AML-193 (cell line): ENCODE measurements around the gene CTDP1.
A peak's percentile ranks its signal among the peaks of the same experiment; 100 is the strongest.

Experiments
- DNase-seq, 2 experiments: peaks; one replicate each; lab custom pipeline; 2025; lab: John Stamatoyannopoulos, UW

CTDP1 gene

DNA sequence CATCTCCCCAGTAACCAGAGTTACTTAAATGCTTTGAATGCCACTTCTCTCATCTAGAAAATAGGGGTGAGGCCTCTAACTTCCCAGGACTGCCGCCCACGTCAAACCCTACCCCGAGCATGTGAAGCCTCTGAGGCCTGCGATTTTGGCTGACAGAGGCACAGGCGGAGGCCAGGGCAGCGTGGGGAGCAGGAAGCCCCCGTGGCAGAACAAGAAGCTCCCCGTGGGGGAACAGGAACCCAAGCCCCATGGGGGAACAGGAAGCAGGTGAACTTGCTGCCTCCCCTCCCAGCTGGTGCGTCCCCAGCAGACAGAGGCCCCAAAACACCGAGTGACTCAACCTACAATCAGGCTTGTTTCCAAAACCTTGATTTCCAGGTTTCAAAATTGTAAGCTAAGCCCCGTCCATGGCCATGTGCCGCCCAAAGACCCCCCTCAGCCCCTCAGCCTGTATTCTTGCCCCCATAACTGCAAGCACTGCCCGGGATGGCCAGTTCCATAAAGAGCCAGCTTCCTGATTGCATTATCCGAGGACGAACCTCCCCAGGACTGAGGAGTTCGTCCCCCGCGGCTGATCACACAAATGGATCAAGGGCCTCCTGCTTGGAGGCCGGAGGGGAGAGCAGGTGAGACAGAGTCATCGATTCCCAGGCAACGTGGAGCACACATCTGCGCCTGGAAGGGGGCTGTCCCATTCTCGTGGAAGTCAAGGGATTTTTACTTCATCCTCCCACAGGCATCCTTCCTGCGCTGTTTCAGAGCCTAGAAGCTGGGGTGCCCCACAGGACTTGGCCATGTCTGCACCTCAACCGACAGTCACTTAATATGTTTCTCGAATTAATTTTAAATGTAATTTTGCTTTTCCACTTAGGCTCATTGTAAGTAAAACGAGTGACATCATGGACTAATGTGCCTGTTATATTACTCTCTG lies 36.3 kb upstream of the CTDP1 start:
- DNase-seq: peak in 1 of 2 experiments; percentile 73

GRCh38 chr18:79644006-79644665 lies 35.5 kb upstream of the CTDP1 start:
- peak; percentile 19 to 48 for DNase-seq

DNA sequence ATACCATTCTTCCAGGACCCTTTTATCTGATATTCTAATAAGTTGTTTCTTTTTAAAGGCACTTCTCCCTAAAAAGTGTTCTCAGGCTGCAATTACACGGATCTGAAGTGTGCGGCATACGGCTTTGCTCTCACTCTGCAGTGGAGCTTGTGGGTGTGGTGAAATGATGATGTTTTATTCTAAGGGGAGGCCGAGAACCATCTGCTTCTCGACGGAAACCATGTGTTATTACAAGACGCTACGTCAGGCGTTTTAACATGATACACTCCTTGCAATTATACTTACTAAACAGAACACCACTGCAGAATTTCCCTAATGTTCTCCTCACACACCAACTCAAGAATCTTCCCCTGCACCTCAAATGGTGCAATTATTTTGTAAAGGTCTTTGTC lies 34.9 kb upstream of the CTDP1 start:
- no peak for DNase-seq

GRCh38 chr18:79645291-79645983 lies 34.2 kb upstream of the CTDP1 start:
- peak; percentile 64 to 70 for DNase-seq

GRCh38 chr18:79647307-79647706 lies 32.3 kb upstream of the CTDP1 start:
- DNase-seq: no peak

DNA sequence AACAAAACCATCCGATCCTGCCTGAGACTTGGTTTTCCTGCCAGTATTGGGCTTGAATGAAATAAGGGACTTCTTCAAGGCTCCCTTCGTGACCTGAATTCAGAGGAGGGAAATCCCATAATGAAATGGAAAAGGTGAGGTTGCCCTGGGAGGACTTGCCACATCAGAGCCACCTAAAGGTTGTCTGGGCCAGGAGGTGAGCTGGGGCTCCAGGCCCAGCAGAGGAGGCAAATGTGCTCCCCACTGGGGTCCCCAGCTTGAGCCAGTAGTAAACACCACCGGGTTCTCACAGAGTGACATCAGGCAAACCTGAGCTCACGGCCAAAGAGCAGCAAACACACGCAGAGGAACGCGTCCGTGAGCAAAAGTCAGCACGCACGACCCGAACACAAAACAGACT lies 28.6 kb upstream of the CTDP1 start:
- DNase-seq: no peak

DNA sequence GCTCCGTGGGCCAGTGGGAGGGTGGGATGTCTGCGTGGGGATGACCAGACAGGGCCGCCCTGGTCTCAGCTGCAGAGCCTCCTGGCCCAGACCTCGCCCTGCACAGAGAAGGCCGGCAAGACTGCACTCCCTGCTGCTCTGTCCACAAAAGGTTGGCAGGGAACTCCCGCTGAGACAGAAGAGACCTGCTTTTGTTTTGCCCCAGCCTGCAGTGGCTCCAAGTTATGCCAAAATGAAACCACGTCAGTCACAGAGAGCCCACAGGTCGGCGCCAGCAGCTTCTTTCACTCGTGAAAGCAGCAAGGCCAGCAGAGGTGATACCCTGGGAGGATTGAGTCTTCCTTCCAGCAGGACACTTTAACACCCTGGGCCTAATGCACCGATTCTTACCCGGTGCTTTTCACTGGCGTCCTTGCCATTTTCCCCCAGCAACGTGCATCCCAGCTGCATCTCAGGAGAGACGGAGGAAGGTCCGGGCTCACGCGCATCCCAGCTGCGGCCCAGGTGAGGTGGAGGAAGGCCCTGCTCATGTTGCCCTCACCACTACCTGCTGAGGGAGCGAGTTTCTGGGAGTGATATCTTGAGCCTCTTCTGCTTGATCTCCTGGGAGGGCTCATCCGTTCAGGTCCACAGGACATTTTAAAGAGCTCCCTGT lies 22.1 kb upstream of the CTDP1 start:
- no peak for DNase-seq

- DNase-seq: no peak
Measured at GRCh38 chr18:79658366-79658765, 21.2 kb upstream of the CTDP1 start.

- DNase-seq: no peak
Measured at GRCh38 chr18:79659733-79660132, 19.9 kb upstream of the CTDP1 start.

DNA sequence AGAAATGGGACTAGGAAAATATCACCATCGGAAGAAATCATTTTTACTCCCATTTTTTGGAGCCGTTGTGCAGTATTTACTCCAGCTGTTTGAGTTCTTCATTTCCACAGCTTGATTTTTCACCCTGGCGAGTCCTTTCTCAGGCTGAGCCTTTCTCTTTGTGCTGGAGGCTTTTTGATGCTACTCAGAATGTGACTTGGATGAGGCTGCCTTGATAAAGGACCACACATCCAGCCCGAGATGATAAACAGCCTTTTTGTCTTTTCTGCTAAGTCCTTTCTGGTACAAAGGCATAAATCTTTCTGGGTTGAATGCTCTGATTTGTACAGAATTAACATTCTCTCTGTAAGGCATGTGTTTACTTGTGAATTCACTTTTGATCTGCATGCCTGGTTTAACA lies 17.6 kb upstream of the CTDP1 start:
- DNase-seq: no peak

DNA sequence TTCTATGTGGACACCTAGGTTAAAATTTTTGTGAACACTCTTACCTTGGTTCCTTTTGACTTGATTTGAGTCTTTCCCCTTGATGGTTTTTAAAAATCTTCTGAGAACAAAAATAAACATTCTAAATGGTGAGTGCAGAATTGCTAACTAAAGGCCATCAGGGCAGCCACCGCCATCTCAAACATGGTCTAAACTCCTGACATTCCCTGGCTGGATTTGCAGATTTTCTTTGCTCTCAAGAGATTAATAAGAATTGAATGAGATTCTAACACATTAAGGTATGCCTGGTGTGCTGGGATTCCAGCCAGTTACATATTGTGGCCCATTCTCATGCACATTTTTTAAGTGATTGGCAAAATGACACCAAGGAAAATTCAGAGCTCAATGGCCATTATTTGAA lies 17.2 kb upstream of the CTDP1 start:
- DNase-seq: no peak

DNA sequence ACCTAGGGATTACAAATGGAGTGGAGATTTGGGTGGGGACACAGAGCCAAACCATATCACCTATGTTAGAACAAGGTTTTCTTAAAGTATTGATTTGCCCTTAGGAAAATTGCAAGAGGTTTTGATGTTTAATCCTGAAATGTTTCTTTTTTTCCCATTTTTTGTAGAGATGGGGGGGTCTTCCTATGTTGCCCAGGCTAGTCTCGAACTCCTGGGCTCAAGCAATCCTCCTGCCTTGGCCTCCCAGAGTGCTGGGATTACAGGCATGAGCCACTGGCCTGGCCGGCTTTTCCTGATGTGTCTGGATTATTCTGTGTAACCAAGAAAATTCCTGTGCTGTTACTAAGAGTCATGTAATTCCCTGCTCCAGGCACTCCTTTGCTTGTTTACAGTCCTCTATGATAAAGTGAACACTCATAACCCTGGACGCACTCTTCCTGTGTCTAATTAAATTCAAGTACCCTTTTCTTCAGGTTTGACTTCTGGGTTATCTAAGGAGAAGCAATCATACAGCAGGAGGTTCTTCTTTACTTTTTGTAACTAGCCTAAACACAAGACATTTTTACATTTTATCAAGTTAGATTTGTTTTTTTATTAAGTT lies 15.0 kb upstream of the CTDP1 start:
- no peak for DNase-seq

- DNase-seq: no peak
Measured at GRCh38 chr18:79668203-79668602, 11.4 kb upstream of the CTDP1 start.

GRCh38 chr18:79672490-79673276 lies 6.9 kb upstream of the CTDP1 start:
- no peak for DNase-seq

DNA sequence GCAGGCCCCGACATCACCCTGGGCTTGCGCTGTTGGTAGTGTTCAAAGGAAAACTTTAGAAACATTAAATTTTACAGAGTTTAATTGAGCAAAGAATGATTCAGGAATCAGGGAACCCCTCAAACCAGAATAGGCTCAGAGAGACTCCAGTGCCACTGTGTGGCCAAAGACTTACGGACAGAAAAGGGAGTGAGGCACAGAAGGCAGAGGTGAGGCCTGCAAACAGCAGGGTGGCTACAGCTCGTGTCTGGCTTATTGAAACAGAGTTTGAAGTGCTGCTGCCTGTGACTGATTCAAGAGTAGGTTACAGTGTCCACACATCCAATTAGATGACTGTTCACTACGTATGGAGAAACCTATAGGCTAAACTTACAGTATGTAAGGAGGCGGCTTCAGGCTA lies 2.4 kb upstream of the CTDP1 start:
- no peak for DNase-seq

GRCh38 chr18:79677840-79678239 lies 1.8 kb upstream of the CTDP1 start:
- no peak for DNase-seq

GRCh38 chr18:79678665-79679551 lies 695 bp upstream of the CTDP1 start:
- DNase-seq: peak; percentile 95 to 96

DNA sequence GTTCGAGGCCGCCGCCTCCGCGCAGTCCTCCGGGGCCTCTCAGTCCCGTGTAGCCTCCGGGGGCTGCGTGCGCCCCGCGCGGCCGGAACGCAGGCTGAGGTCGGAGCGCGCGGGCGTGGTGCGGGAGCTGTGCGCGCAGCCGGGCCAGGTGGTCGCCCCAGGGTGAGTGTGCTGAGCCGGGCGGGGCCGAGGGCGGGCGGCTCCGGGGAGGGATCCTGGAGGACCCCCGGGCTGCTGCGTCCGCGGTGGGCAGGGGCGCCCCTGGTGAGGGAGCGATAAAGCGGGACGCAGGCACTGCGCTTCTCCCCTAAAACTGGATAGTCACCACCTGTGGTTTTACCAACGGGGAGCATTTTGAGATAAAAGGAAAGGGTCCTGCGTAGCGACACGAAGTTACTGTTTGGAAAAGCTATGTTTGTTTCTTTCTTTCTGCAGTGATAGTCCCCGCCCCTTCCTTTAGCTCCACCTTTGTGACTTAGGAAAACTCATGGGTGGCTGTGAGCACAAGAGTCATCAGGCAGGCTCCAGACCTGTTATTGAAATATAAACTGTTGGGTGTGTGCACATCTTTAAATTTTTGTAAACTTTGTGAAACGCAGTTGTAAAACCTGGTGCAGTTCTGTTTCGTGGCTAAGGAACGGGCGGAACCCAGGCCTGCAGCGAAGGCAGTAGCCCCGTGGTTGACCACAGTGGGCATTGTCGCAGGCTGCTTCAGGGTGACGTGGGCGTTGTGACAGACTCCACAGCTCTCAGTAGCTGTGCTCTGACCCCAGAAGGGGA lies 687 bp downstream of the CTDP1 start:
- DNase-seq: peak; percentile 33 to 38

DNA sequence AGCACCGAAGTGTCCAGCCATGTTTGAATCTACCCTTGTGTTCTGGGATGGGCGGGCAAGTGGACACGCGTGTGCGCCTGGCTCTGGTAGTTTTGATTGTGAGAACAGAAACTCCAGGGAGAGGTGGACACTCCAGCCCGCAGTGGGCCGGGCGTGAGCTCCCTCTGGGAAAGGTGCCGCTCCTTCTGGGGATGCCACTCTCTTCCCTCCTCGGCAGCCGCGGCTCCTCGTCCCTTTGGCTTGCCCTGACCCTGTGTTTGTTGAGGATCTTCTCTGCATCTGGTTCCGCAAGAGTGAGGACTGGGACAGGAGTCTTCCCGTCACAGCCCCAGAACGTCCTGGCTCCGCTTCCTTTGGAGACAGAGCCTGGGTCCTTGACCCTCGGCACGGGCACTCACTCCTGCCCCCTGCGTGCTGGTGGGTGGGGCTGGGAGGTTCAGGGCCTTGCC lies 1.3 kb downstream of the CTDP1 start:
- DNase-seq: no peak
